Effector memory CD8-positive, alpha-beta T cell (primary cell): ENCODE results near the gene SETD6.

Experiments
- ATAC-seq: fragments of 150-1000 bp; cut with Tn5 transposase; replicated peaks from 2 replicates; pipeline ENCODE4 v1.10.0; 2021; ENCODE audit warnings: mild to moderate bottlenecking, moderate library complexity
- DNase-seq, 3 experiments: peaks; one replicate each; pipeline ENCODE4 v3.0.0; 2021
- H3K27ac Mint-ChIP-seq, 2 donors: one replicate each; pipeline ENCODE4 v1.8.0; 2022; ENCODE audit warnings: mild to moderate bottlenecking in 2 of 2, mixed read lengths in 2 of 2, moderate library complexity in 2 of 2
- H3K27me3 Mint-ChIP-seq, 2 donors: one replicate each; pipeline ENCODE4 v1.8.0; 2022; ENCODE audit warnings: mixed read lengths in 2 of 2
- H3K36me3 Mint-ChIP-seq: one replicate; pipeline ENCODE4 v1.8.0; 2022; ENCODE audit warnings: mild to moderate bottlenecking, moderate library complexity, mixed read lengths; ENCODE audit not compliant: insufficient read depth
- H3K4me1 Mint-ChIP-seq, 2 donors: one replicate each; pipeline ENCODE4 v1.8.0; 2022; ENCODE audit warnings: low read depth in 2 of 2, mixed read lengths in 2 of 2
- H3K4me3 Mint-ChIP-seq, 2 donors: one replicate each; pipeline ENCODE4 v1.8.0; 2022; ENCODE audit warnings: mild to moderate bottlenecking in 2 of 2, mixed read lengths in 2 of 2, moderate library complexity in 2 of 2
- H3K9me3 Mint-ChIP-seq, 2 donors: one replicate each; pipeline ENCODE4 v1.8.0; 2022; ENCODE audit warnings: mixed read lengths in 2 of 2
- total RNA-seq, 9 experiments: gene quantifications; one replicate each; lab custom pipeline; 2026; lab: John Stamatoyannopoulos, UW

The SETD6 gene, protein sequence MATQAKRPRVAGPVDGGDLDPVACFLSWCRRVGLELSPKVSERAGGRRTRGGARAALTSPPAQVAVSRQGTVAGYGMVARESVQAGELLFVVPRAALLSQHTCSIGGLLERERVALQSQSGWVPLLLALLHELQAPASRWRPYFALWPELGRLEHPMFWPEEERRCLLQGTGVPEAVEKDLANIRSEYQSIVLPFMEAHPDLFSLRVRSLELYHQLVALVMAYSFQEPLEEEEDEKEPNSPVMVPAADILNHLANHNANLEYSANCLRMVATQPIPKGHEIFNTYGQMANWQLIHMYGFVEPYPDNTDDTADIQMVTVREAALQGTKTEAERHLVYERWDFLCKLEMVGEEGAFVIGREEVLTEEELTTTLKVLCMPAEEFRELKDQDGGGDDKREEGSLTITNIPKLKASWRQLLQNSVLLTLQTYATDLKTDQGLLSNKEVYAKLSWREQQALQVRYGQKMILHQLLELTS
- total RNA-seq: 14.8 to 48.5 (median 38.2) reads per million in 9 experiments

DNA sequence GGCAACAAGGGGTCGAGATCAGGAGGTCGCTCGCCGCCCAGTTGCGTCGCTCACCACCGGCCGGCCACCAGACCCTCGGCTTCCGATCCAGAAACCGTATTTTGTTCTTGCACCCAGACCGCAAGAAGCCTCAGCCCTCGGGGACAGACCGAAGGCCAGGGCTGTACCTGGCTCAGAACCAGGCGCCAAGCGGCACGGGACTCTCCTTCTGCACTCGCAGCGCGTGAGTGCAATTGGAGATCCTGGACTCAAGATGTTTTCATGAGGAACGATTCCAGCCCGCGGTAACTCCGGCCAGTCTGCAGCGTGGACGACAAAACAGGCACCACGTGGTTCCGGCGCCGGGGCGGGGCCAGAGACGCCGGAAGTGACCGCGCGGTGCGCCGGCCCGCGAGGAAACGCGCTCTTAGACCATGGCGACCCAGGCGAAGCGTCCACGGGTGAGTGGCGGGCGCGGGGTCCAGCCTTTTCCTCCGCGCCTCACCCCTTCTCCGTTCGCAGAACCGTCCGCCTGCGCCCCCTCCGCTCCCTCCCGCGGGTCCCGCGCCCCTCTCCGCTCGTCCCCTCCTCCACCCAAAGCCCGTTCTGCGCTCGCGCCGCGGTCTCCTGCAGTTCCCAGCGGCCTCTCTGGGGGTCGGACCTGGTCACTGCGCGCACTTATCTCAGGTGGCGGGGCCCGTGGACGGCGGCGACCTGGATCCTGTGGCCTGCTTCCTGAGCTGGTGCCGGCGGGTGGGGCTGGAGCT lies at the start of gene SETD6:
Gene SETD6 (plus strand): TSS at position 393 of the 746 bp plus-strand sequence. CDS start 21 bp downstream, at position 414.
- H3K4me3 Mint-ChIP-seq: peak within 1 kb of the TSS; percentile 84 to 91
- peak; percentile 75 for ATAC-seq
- DNase-seq: peak; percentile 50 to 59 (median 51)
- H3K9me3 Mint-ChIP-seq: no peaks in the 10 kb centered on the region
- H3K4me1 Mint-ChIP-seq: peaks cover 24 to 26% of the 10 kb centered on the region in 2 donors
- H3K27me3 Mint-ChIP-seq: no peaks in the 10 kb centered on the region
- H3K27ac Mint-ChIP-seq: peak within 1 kb of the TSS; percentile 59 to 76
- H3K36me3 Mint-ChIP-seq: peaks cover 24% of the 10 kb centered on the region

DNA sequence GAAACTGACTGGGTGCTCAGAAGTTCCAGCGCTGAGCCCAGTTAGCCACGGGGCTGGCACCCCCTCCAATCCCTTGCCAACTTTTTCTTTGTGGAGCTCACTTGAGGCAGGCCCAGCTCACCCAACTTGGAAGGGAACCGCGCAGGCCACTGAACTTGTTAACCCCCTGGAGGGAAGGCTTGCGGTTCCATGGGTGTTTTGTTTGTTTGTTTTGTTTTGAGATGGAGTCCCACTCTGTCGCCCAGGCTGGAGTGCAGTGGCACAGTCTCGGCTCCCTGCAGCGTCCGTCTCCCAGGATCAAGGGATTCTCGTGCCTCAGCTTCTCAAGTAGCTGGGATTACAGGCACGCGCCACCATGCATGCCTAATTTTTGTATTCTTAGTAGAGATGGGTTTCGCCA lies 49.5 kb upstream of the SETD6 start:
- DNase-seq (no peak), ATAC-seq (no peak)
- Mint-ChIP-seq H3K27me3 (peaks cover 58 to 76% of the 10 kb centered on the region in 2 donors), H3K4me3 (peak overlapping the region in 1 of 2 donors; percentile 31), H3K4me1 (peaks cover 9 to 13% of the 10 kb centered on the region in 2 donors), H3K27ac (no peak overlapping the region), H3K36me3 (peaks cover 7% of the 10 kb centered on the region), H3K9me3 (no peaks in the 10 kb centered on the region)

DNA sequence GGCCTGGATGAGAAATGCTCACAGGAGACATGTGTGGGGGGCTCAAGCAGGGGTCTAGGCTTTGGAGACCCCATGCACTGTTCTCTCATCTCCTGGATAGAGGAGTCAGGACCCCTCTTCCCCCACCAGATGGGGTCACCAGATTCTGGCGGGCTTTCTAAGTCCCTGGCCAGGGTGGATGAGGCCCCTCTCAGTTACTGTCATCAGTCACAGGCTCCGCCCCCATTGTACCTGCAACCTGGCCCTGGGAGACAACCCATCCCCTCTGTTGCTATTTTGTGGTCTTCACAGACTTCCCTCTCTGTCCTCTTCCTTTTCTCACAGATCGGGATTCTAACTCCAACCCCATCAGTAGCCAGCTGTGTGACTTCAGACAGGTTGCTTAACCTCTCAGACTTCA lies 48.9 kb upstream of the SETD6 start:
- Mint-ChIP-seq H3K36me3 (peaks cover 7% of the 10 kb centered on the region), H3K4me3 (no peak overlapping the region), H3K4me1 (peaks cover 9 to 13% of the 10 kb centered on the region in 2 donors), H3K27me3 (peaks cover 58 to 70% of the 10 kb centered on the region in 2 donors), H3K27ac (no peak overlapping the region), H3K9me3 (no peaks in the 10 kb centered on the region)
- no peak for DNase-seq
- ATAC-seq: no peak

DNA sequence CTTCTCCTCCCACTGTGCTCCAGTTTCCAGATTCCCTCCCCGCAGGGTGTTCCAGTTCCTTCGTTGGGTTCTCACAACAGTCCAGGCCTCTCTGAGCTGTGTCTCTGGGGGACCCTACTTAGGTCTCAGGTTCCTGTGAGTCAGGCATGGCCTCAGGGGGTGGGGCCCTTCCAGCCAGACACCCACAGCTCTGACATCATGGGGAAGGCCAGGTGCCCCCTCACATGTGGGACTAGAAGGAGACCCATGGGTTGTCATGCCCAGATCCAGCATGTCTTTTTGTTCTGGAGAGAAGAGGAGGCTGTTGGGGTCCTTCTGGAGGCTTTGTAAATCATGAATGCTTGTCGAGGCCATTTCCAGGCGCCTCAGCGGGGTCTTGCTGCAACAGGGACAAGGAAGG lies 47.4 kb upstream of the SETD6 start:
- Mint-ChIP-seq H3K27me3 (peaks cover 49 to 55% of the 10 kb centered on the region in 2 donors), H3K9me3 (no peaks in the 10 kb centered on the region), H3K4me3 (no peak overlapping the region), H3K4me1 (peaks cover 9 to 11% of the 10 kb centered on the region in 2 donors), H3K27ac (no peak overlapping the region), H3K36me3 (peaks cover 7% of the 10 kb centered on the region)
- ATAC-seq (no peak), DNase-seq (no peak)

DNA sequence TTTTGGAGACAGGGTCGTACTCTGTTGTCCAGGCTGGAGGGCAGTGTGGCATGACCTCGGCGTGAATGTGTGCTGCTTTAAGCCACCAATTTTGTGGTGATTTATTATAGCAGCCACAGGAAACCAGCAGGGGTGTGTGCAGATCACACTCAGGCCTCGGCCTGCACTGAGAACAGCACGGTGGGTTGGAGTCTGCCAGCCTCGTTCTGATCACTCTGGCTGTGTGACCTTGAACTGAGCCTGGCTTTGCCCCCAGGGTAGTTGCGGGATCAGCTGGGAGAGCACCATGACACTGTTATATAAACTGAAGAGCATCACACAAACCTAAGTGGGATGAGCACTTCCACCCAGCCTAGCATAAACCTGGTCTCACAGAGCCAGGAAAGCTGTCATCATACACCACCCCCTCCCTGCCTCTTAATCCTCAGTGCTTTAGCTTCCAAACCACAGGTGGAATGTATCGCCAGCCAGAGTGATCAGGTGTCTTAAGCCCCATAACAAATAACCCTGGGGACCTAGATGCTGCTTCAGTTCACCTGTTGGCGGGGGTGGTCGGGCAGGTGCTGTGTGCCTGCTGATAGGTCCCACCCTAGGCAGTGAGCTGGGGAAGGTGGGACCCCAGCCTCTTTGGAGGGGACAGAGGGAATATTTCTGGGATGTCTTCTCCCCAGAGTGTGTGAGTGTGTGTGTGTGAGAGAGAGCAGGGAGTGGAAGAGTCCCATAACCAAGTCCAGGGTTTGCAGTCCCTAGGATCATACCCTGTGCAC lies 43.9 kb upstream of the SETD6 start:
- peak; percentile 32 for ATAC-seq
- Mint-ChIP-seq H3K4me3 (no peak overlapping the region), H3K9me3 (no peaks in the 10 kb centered on the region), H3K4me1 (no peaks in the 10 kb centered on the region), H3K27ac (no peak overlapping the region), H3K27me3 (peaks cover 51 to 66% of the 10 kb centered on the region in 2 donors), H3K36me3 (peaks cover 4% of the 10 kb centered on the region)
- no peak for DNase-seq

DNA sequence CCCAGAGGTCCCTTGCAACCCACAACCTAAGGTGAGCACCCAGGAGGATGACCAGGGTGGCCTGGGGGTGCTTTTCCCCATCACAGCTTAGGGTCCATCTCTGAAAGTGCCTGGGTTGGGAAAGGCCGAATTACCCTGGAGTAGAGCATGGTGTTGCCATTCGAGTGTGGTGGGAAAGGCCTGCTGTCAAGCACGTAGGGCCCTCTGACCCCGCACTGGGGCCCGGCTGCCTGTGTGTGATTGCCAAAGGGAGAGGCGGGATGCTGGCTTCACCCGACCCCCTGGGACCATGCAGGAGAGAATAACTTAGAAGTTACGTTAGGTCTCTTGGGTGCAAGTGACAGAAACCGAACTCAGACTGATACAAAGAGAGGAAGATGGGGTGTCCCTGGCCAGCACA lies 43.1 kb upstream of the SETD6 start:
- H3K9me3 Mint-ChIP-seq: no peaks in the 10 kb centered on the region
- DNase-seq: no peak
- no peaks in the 10 kb centered on the region for H3K4me1 Mint-ChIP-seq
- H3K36me3 Mint-ChIP-seq: peaks cover 3% of the 10 kb centered on the region
- H3K4me3 Mint-ChIP-seq: no peak overlapping the region
- H3K27ac Mint-ChIP-seq: no peak overlapping the region
- peaks cover 43 to 59% of the 10 kb centered on the region in 2 donors for H3K27me3 Mint-ChIP-seq
- no peak for ATAC-seq

DNA sequence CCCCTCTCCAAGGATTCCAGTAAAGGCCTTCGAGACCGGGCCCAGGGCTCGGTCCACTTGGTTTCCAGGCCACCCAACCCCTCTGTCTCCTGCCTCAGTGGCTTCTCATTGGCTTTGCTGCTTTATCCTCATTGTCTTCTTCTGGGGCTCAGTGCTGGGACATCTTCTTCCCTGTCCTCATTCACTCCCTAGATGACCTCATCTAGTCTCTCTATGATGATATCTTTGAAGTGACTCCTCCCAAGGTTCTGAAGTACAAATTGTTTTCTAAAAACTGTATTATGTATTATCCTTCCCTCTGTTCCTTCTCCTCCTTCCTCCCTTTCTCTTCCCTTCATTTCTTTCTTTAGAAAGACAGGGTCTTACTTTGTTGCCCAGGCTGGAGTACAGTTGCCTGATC lies 42.5 kb upstream of the SETD6 start:
- peaks cover 37 to 53% of the 10 kb centered on the region in 2 donors for H3K27me3 Mint-ChIP-seq
- no peaks in the 10 kb centered on the region for H3K4me1 Mint-ChIP-seq
- no peak for DNase-seq
- peak overlapping the region in 1 of 2 donors; percentile 18 for H3K27ac Mint-ChIP-seq
- H3K4me3 Mint-ChIP-seq: no peak overlapping the region
- no peak for ATAC-seq
- no peaks in the 10 kb centered on the region for H3K36me3 Mint-ChIP-seq
- no peaks in the 10 kb centered on the region for H3K9me3 Mint-ChIP-seq

DNA sequence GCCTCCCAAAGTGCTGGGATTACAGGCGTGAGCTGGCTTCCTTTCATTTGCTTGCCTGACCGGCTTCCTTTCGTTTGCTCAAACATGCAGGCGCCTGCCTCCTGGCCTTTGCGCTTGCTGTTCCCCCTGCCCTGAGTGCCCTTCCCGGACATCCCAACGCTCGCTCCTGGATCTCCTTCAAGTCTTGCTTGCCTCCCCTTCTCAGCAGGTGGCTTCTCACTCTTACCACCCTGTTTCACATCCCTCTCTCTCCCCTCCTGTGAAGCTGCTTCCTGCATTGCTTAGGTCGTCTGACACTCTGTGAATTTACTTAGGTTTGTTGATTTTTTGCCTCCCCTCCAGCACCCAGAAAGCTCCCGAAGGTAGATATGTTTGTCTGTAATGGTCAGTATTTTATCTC lies 41.0 kb upstream of the SETD6 start:
- H3K9me3 Mint-ChIP-seq: no peaks in the 10 kb centered on the region
- no peak overlapping the region for H3K27ac Mint-ChIP-seq
- ATAC-seq (no peak), DNase-seq (no peak)
- no peaks in the 10 kb centered on the region for H3K36me3 Mint-ChIP-seq
- no peak overlapping the region for H3K4me3 Mint-ChIP-seq
- no peaks in the 10 kb centered on the region for H3K4me1 Mint-ChIP-seq
- H3K27me3 Mint-ChIP-seq: peaks cover 22 to 38% of the 10 kb centered on the region in 2 donors

DNA sequence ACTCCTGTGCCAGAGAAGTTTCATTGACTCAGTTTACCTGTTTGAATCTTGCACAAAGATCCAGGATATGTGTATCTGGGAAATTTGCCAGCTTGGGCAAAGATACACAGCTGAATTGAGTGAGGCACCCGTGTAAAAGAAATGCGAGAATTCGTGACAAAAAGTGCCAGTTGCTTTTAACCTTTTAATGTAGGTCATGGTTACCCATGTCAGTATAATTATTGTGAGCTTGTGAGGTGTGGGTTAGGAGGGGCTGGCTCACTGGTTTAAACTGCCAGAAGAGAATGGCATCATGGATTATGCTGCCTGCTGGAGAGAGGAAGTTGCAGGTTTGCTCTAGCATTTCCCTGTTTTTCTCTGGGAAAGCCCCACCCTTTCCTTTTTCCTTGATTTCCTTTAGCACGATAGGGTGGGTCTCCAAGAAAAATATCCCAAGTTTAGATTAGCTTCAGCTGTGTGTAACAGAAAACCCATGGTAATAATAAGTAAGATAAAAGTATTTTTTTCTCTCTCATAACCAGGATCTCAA lies 40.2 kb upstream of the SETD6 start:
- peaks cover 22 to 44% of the 10 kb centered on the region in 2 donors for H3K27me3 Mint-ChIP-seq
- no peak for DNase-seq
- H3K4me3 Mint-ChIP-seq: no peak overlapping the region
- no peaks in the 10 kb centered on the region for H3K4me1 Mint-ChIP-seq
- no peaks in the 10 kb centered on the region for H3K36me3 Mint-ChIP-seq
- no peak for ATAC-seq
- H3K27ac Mint-ChIP-seq: no peak overlapping the region
- no peaks in the 10 kb centered on the region for H3K9me3 Mint-ChIP-seq

DNA sequence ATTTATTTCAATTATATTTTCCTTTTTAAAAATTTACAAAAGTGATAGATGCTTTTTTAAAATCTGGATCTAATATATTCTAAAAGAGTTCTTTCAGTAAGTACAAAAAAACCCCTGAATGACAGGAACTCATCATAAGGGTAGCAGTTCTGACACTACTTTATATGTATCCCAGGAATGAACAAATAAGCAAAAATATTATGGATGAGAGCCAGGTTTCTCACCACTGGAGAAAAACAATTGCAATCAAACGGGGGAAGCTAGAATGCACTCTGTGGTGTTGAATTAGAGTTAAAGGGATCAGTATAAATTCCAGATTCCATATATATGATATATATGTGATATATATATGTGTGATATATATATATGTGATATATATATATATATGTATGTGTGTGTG lies 38.5 kb upstream of the SETD6 start:
- no peaks in the 10 kb centered on the region for H3K9me3 Mint-ChIP-seq
- no peak overlapping the region for H3K4me3 Mint-ChIP-seq
- H3K27me3 Mint-ChIP-seq: peaks cover 22 to 55% of the 10 kb centered on the region in 2 donors
- H3K27ac Mint-ChIP-seq: no peak overlapping the region
- H3K4me1 Mint-ChIP-seq: no peaks in the 10 kb centered on the region
- no peak for ATAC-seq
- no peak for DNase-seq
- H3K36me3 Mint-ChIP-seq: no peaks in the 10 kb centered on the region

DNA sequence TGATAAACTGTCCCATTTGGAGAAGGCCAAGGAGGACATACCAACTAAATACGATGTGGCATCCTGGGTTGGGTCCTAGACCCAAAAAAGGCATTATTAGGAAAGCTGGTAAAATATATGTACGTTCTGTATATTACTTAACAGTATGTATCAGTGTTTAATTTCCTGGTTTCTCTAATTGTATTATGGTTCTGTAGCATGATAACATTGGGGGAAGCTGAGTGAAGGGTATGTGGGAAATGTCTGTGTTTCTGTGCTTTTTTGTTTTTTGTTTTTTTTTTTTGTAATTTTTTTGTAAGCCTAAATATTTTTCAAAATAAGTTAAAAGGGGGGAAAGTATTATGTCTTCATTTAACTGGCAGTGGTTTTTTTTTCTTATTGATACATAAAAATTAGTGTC lies 36.9 kb upstream of the SETD6 start:
- no peaks in the 10 kb centered on the region for H3K4me1 Mint-ChIP-seq
- H3K27ac Mint-ChIP-seq: no peak overlapping the region
- H3K36me3 Mint-ChIP-seq: no peaks in the 10 kb centered on the region
- no peak overlapping the region for H3K4me3 Mint-ChIP-seq
- DNase-seq (no peak), ATAC-seq (no peak)
- H3K27me3 Mint-ChIP-seq: peaks cover 26 to 65% of the 10 kb centered on the region in 2 donors
- H3K9me3 Mint-ChIP-seq: no peaks in the 10 kb centered on the region

DNA sequence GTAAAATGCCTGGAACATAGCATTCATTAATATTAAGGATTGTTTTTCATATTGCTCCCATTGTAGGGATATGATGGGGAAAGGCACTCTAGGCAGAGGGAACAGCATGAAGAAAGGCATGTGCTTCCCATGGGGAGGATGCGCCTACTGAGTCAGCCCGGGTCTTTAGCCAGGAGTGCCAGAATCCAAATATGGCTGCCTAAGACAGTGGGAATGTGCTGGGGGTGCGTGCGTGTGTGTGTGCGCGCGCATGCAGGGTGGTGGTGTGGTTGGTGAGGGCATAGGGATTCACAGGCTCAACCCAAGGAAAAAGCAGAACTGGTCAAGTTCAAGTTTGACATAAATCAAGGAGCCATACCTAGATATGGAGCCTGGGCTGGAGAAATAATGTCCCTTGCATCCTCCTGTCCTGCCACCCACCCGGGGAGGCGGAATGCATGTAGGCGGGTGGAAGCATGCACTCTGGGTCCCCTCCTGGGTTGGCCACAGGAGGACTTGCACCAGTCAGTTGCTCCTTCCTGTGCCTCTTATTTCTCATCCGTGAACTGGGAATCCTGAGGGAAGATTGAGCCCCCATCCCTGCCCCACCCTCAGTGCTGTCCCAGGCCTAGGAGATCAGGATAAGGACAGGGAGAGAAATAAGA lies 34.0 kb upstream of the SETD6 start:
- Mint-ChIP-seq H3K4me1 (no peaks in the 10 kb centered on the region), H3K9me3 (no peaks in the 10 kb centered on the region), H3K27ac (no peak overlapping the region), H3K36me3 (no peaks in the 10 kb centered on the region), H3K4me3 (no peak overlapping the region), H3K27me3 (peaks cover 11 to 40% of the 10 kb centered on the region in 2 donors)
- DNase-seq (no peak), ATAC-seq (no peak)
